NCI-H187 treated with DMSO at 0.1 percent for 48 hours (cell line): ENCODE data around the gene CFAP410.
"Not testable (repeated sequence)": the region's sequence is repeated elsewhere in the genome, so short reads cannot be mapped to it uniquely, and the experiment has no call there.

ENCODE experiments used
- DNase-seq: peaks from one replicate; lab custom pipeline; 2025; lab: John Stamatoyannopoulos, UW

The CFAP410 gene

DNA sequence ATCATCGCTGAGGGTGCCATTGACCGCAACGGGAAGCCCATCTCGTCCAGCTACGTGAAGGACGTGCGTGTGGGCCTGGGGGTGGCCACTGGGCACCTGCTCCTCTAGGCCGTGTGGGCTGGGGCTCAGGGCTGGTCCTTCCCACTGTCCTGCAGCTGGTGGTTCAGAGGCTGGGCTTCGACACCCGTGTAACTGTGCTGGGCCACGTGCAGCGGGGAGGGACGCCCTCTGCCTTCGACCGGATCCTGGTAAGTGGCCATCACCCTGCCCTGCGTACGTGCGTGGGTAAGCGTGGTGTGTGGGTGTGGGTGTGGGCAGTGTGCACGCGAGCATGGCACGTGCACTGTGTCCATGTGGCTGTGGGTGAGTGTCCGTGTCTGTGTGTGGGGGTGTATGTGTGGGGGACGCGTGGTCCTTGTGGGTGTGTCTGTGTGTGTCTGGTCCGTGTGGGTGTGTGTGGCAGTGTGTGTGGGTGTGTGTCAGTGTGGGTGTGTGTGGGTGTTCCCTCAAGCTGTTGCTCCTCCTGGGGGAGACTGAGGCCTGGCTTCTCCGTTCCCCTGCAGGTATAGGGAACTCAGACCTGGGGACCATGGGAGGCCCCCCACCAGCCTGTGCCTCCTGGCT is 22.8 kb downstream of the CFAP410 start:
- DNase-seq = no peak

GRCh38 chr21:44315691-44316203 is 23.4 kb downstream of the CFAP410 start:
- DNase-seq = no peak

- no peak for DNase-seq
These were observed 24.6 kb downstream of the CFAP410 start for GRCh38 chr21:44314561-44314960.

GRCh38 chr21:44314128-44314527 is 25.1 kb downstream of the CFAP410 start:
- no peak for DNase-seq

- no peak for DNase-seq
These were observed 25.7 kb downstream of the CFAP410 start for GRCh38 chr21:44313451-44313850.

DNA sequence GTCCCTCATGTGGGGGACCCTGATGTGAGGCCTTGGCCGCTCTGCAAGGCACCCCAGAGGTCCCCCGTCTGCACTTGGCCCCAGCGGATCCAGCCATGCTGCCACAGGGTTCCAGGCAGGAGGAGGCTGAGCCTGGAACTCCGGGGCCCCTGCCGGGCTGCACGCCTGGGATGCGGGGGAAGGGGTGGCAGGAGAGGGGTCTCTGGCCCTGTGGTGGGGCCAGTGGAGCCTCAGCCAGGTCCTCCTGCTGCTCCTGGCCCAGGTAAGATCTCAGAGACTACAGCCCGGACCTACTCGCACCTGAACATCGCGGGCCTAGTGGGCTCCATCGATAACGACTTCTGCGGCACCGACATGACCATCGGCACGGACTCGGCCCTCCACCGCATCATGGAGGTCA is 26.5 kb downstream of the CFAP410 start:
- no peak for DNase-seq

GRCh38 chr21:44312089-44312488 is 27.1 kb downstream of the CFAP410 start:
- no peak for DNase-seq

- DNase-seq = no peak
These were observed 28.3 kb downstream of the CFAP410 start for GRCh38 chr21:44310628-44311507.

DNA sequence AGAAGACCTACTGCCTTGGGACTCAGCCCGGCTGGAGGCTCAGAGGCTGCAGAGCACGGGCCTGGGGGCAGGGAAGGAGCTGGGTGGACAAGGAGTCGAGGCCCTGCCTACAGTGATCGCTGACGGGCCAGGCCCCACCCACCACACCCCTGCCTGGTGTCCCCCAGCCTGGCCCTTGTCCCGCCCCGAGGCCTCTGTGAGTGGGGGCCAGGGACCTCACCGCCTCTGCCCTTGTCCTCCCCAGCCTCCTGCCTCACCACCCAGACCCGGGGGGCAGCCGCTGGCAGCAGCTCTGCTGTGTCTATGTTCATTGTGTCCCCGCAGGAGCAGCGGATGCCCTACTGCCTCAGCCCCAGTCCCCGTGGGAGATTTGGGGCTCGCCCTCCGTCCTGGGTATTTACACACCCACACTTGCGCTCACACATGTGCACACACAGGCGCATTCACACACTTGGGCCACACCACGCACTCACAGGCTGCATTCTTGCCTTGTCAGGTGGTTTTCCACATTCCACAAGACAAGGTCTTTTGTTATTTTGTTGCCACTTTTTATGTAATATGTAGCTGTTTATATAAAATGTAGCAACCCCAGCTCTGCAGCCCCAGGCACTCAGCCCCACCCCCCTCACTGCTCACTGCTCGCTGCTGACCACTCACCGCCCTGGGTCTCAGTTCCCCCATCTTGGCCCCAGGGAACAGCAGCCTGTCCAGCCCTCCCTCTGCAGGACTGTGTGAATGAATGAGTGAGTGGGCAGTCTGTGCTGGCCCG is 32.1 kb downstream of the CFAP410 start:
- no peak for DNase-seq

- DNase-seq = no peak
These were observed 33.5 kb downstream of the CFAP410 start for GRCh38 chr21:44305691-44306090.

DNA sequence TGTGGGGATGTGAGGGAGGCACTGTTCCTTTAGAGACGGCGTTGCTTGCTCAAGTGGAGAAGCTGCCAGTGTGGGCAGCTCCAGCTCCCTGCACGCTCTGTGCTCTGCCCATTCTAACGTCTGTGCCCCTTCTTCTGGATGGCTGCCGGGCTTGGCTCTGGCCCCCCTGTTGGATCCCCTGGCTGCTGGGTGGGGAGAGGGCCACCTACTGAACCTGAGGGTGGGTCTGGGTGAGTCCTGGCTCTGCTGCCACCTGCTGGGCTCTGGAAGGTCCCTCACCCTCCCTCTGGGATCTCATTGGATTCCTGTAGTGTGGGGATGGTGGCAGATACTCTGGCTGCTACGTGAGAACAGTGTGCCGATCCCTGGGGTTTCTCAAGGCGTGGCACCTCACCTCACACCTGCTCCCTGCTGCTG is 34.3 kb downstream of the CFAP410 start:
- DNase-seq = no peak

DNA sequence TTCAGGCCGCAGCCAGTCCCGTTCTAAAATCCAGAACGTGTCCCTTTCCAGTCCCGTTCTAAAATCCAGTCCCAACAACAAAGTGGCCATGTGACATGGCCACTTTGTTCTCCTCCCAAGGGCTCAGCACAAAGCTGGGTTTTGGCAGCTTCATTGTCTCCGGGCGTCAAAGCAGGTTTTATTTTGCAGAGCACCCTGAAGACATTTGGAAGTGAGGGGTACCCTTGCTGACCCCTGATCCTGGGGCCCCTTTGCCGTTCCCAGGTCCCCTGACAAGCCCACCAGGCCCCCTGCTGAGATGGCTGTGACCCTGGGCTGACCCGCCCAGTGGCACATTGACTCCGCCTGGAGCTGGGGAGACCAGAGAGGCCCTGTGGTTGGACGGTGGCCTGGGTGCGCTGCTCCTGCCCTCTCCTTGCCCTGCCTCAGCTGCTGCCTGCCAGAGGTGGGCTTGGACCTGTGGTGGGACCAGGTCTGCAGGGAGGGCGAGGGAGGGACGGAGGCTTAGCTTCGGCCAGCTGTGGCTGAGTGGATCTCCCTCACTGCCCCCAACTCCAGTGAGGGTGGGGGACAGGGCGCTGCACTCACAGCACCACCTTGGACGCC is 35.1 kb downstream of the CFAP410 start:
- DNase-seq = no peak

GRCh38 chr21:44303490-44303981 is 35.7 kb downstream of the CFAP410 start:
- DNase-seq = no peak

DNA sequence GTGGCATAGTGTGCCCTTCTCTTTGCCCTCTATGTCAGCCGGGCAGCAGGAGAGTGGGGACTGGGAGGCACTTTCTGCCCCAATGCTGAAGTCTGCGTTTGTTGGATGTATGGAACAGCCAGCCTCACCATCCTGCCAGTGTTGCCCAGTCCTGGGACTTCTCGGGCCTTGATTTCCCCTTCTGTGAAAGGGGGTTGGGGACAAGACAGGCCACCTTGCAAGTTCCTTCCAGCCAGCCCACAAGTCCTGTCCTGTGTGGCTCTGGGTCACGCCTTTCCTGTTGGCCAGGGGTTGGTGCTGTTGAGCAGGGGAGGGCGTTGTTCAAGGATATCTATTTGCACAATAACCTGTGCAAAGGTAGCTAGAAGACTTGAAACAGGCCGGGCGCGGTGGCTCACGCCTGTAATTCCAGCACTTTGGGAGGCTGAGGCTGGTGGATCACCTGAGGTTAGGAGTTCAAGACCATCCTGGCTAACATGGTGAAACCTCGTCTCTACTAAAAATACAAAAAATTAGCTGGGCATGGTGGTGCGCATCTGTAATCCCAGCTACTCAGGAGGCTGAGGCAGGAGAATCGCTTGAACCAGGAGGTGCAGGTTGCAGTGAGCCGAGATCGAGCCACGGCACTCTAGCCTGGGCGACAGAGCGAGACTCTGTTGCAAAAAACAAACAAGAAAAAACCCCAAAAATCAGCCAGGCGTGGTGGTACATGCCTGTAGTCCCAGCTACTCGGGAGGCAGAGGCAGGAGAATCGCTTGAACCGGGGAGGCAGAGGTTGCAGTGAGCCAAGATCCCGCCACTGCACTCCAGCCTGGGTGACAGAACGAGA is 36.4 kb downstream of the CFAP410 start:
- DNase-seq = not testable (repeated sequence)

- DNase-seq = no peak
These were observed 37.2 kb downstream of the CFAP410 start for GRCh38 chr21:44301961-44302406.

GRCh38 chr21:44301141-44301540 is 38.0 kb downstream of the CFAP410 start:
- DNase-seq = no peak

DNA sequence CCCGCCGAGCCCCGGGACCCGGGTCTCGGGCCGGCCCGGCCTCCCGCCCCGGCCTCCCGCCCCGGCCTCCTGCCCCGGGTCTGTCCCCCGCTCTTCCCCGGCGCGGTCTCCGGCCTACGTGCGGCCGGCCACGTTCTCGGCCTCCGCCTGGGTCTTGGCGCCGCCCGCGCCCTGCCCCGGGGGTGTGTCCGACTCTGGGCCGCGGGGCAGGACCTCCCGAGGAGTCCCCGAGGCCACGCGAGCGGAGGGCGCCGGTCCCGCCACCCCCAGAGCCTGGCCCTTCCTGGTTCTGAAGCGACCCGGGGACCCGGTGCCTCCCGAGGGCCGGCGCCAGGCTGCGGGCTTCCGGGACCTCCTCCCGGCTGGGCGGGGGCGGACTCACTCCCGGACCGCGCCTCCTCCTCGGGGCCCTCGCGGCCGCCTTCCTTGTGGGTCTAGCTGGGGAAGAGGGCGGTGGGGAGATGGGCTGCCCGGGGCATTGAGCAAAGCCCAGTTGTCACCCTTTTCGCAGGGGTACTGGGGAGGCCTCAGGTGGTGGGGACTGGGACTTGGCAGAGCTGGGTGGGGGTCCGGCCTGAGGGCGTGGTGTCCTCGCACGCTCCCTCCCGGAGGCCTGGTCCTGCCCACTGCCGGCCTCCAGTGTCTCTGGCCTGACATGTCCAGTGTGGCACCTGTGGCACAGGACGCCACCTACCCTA is 38.8 kb downstream of the CFAP410 start:
- no peak for DNase-seq

DNA sequence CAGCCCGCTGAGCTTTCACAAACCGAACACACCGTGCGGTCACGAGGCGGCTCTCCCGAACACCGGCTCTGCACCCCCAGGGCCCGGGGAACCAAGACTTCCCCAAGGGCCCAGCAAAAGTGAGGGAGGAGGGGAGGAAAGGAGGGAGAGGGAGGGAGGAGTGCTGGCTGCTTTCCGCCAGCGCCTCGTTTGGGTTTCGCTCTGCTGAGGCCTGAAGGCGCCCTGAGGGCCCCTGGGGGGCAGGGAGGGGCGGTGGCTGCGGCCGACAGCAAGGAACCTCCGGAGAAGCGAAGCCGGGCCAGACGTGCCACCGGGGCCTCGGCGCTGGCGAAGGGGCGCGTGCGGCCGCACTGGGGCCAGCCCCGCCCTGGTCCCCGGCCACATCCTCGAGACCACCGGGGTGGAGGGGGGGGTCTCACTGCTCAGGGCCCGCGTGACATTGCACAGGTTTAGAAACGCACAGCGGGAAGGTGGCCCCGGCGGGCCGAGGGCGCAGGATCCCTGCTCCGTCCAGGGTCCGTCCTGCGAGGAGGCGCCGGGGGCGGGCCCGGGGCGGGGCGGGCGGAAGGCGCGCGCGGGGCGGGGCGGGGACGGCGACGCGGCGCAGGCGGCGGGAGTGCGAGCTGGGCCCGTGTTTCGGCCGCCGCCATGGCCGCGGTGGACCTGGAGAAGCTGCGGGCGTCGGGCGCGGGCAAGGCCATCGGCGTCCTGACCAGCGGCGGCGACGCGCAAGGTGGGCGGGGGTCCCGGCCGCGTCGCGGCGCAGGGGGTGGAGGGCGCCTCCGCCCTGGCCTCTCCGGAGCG is 39.5 kb downstream of the CFAP410 start, which contains the start of gene PFKL:
TSS of gene PFKL (plus strand) at position 596 of the 804 bp plus-strand sequence. CDS start at position 649, 53 bp downstream.
- no peak for DNase-seq

DNA sequence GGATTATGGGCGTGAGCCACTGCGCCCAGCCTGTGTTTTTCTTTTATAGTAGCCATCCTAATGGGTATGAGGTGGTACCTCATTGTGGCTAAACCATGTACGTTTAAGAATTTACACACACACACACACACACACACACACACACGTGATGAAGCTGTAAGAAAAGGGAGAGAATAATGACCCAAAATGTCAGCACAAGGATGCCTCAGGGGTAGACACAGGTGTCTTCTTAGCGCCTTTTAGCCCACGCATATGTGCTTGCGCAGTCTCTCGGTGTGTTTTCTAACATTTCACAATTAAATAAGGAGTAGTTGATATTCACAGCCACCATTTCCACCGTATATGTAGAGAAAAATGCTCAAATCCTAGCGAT is 40.1 kb downstream of the CFAP410 start:
- no peak for DNase-seq
